Left ventricle myocardium inferior (tissue), 1 donor: ENCODE measurements around the gene TCFL5. TPM values are rescaled to one million over a fixed set of nuclear protein-coding genes. Genes with fewer than 3 reads are reported as not detected.

Experiments used
- DNase-seq: peaks from one replicate; pipeline ENCODE4 v3.0.0-alpha.2; 2020
- H3K27ac ChIP-seq: fragments of 200-600 bp; replicated peaks from 2 replicates; pipeline ENCODE4 v1.8.0; 2021
- H3K27me3 ChIP-seq: fragments of 200-600 bp; 2 replicates; pipeline ENCODE4 v1.8.0; 2021; ENCODE audit warnings: low read depth
- H3K36me3 ChIP-seq: fragments of 200-600 bp; 2 replicates; pipeline ENCODE4 v1.8.0; 2021
- H3K4me1 ChIP-seq: fragments of 200-600 bp; 2 replicates; pipeline ENCODE4 v1.8.0; 2021
- H3K4me3 ChIP-seq: fragments of 200-600 bp; 2 replicates; pipeline ENCODE4 v1.8.0; 2021; ENCODE audit warnings: mild to moderate bottlenecking, moderate library complexity
- H3K9me3 ChIP-seq: fragments of 200-600 bp; replicated peaks from 2 replicates; pipeline ENCODE4 v1.8.0; 2021
- intact Hi-C: fragments of 100-400 bp; cut with micrococcal nuclease; formaldehyde crosslinking; loops from one replicate; pipeline ENCODE4 v1.11.0; 2022
- total RNA-seq: library from RNA; stranded (reverse); fragmentation: NEBNext Ultra II Directional; extraction: Animal tissue kit (Norgen Biotek cat#: 25700); gene quantifications from one replicate; pipeline ENCODE4 v1.2.1, GENCODE V29; 2021
- TF ChIP-seq, protein P1 (sequence below): fragments of 200-600 bp; IDR thresholded peaks from 2 replicates; pipeline ENCODE4 v1.8.0; 2021; ENCODE audit warnings: antibody characterized with exemption, mild to moderate bottlenecking, borderline replicate concordance
- donor health status: DM: no; HTN: yes; CAD: no; lungs with severe emphysema.

TCFL5 gene
- total RNA-seq, 1 donor from 2014 or later = 6.6 TPM

DNA sequence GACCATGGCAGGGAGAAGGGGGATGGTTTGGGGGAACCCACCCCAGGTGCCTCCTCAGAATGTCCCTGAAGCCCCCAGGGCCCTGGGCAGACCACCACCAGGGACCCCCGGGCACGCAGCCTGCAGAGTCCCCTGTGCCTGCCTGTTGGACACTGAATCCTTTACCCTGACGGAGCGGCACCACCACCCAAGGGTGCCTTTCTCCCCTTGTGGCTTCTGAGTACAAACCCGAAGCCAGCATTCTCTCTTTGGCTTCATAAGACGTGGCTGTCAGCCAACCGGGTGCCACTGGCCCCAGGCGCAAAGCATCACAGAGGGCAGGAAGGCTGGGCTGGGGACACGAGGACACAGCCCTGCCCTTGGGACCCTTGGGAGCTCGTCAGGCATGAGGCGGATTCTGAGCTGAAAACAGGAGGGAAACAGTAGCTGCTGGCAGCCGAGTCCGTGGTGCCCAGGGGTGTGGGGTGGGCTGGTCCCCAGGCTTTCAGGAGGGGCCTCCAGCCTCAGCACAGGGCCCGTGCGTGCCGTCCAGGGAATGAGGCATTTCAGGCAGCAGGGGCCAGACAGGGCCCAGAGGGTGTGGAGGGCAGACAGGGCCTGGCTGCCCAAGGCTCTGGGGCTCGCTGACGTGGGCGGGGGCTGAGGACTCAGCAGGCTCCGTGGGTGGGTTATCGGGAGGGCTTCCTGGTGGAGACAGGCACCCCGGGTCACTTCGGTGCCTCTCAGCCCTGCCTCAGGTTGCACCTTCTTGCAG, 41.2 kb downstream of the TCFL5 start:
- peak overlapping the region; percentile 79 for H3K27ac ChIP-seq
- H3K9me3 ChIP-seq = no peaks in the 10 kb centered on the region
- H3K27me3 ChIP-seq = peaks cover 53% of the 10 kb centered on the region
- DNase-seq = no peak
- intact Hi-C loops = no loop called here
- TF ChIP-seq, protein P1, sequence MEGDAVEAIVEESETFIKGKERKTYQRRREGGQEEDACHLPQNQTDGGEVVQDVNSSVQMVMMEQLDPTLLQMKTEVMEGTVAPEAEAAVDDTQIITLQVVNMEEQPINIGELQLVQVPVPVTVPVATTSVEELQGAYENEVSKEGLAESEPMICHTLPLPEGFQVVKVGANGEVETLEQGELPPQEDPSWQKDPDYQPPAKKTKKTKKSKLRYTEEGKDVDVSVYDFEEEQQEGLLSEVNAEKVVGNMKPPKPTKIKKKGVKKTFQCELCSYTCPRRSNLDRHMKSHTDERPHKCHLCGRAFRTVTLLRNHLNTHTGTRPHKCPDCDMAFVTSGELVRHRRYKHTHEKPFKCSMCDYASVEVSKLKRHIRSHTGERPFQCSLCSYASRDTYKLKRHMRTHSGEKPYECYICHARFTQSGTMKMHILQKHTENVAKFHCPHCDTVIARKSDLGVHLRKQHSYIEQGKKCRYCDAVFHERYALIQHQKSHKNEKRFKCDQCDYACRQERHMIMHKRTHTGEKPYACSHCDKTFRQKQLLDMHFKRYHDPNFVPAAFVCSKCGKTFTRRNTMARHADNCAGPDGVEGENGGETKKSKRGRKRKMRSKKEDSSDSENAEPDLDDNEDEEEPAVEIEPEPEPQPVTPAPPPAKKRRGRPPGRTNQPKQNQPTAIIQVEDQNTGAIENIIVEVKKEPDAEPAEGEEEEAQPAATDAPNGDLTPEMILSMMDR = no peak
- H3K36me3 ChIP-seq = no peaks in the 10 kb centered on the region
- no peak overlapping the region for H3K4me3 ChIP-seq
- H3K4me1 ChIP-seq = peaks cover 58% of the 10 kb centered on the region

DNA sequence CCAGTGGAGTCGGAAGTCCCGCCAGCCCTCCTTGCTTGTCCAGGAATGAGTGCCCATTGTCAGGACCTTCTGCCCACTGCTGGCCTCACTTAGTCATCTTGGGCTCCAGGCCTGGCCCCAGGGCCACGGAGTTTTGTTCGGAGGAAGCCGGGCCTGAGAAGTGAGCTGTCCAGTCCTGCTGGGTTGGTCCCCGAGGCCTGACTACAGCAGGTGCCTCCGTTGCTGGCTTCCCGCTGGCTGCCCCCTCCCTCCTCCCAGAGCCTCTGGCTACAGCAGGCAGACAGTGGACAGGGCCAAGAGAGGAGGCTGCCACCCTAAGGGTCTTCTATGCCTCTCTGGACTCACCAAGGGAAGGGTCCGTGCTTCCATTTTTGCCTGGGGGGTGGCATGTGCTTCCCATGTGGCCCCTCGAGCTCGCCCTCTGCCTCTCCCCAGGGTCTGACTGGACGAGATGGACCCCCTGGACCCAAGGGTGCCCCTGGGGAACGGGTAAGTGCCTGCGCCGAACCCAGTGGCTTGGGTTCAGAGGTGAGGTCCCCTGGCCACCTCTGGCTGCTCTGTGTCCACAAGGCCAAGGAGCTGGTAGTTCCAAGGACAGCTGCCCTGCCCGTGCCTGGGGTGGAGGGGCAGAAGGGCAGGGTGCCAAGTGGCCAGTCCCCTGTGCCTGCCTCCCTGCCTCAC, 42.0 kb downstream of the TCFL5 start:
- TF ChIP-seq, protein P1 = no peak
- Histone ChIP-seq H3K36me3 (no peaks in the 10 kb centered on the region), H3K27ac (peak overlapping the region; percentile 79), H3K27me3 (peaks cover 60% of the 10 kb centered on the region), H3K4me1 (peaks cover 63% of the 10 kb centered on the region), H3K9me3 (no peaks in the 10 kb centered on the region), H3K4me3 (peak overlapping the region; percentile 43)
- intact Hi-C loops = no loop called here
- no peak for DNase-seq

DNA sequence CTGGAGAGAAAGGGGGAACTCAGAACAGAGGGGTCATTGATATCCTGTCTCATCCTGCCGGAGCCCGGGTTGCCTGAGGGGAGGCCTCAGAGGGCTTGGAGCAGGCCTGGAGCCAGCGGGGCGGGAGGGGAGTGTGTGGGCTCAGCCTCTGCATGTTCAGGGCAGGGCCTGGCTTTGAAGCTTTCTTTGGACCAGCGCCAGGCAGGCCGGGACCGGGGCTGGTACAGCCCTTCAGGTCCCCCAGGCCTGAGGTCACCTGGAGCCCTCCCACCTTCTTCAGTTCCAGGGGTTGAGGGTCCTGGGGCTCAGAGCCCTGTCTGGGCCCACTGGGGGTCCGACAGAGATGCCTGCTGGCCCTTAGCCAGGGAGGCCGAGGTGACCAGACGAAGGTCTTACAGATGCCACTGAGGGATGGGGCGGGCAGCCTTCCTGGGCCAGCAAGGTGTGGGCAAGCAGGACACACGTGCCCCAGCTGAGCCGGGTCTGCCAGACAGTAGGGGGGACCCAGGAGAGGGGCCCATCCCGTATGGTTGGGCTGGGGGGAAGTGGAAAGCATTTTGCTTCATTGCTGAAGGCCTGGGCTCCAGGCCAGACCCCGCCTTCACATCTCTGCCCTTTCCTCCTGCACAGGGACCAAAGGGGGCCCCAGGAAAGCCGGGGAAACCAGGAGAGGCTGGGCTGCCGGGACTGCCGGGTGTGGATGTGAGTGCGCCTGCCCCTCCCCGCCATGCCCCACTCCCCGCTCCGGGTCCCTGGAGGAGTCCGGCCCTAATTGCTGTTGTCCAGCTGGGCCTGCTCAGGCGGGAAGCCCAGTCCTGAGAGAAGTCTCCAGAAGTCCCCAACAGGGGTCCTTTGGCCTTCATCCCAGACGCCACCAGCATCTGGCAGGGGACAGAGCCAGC, 42.8 kb downstream of the TCFL5 start:
- Histone ChIP-seq H3K27ac (peak overlapping the region; percentile 79), H3K4me3 (peak overlapping the region; percentile 59), H3K36me3 (no peaks in the 10 kb centered on the region), H3K9me3 (no peaks in the 10 kb centered on the region), H3K27me3 (peaks cover 65% of the 10 kb centered on the region), H3K4me1 (peaks cover 59% of the 10 kb centered on the region)
- intact Hi-C loops = no loop called here
- TF ChIP-seq, protein P1 = no peak
- DNase-seq = peak; percentile 76

DNA sequence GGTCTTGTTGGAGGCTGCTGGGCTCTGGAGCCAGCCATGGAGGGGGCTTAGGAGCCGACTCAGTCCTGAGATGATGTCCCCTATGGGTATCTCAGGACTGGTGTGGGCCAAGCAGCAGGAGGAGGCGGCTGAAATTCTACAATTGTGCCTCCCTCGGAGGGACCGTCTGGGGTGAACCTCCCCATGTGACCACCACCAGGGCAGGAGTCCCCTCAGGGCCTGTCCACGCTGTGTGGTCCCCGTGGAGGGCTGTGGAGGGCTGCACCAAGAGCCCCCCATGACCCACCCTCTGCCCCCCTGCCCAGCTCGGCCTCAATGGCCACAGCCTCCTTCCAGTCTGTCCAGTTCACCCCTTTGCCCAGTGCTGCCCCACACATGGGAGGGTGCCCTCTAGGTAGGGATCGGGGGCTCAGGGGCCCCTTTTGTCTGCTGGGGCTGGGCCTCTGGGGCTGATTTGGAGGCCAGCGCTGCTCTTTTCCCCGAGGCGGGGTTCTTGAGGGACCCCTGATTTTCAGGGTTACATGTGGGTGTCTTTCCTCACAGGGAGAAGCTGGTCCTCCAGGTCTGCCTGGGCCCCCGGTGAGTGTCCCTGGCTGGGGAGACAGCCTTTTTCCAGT, 43.5 kb downstream of the TCFL5 start:
- DNase-seq = no peak

More for the DNA sequence above, 43.5 kb downstream of the TCFL5 start:
- TF ChIP-seq, protein P1 = no peak
- intact Hi-C loops = no loop called here
- H3K4me3 ChIP-seq = peak overlapping the region; percentile 59
- peaks cover 59% of the 10 kb centered on the region for H3K4me1 ChIP-seq
- H3K36me3 ChIP-seq = no peaks in the 10 kb centered on the region
- H3K9me3 ChIP-seq = no peaks in the 10 kb centered on the region
- H3K27ac ChIP-seq = peak overlapping the region; percentile 79
- peaks cover 65% of the 10 kb centered on the region for H3K27me3 ChIP-seq
